Keratinocyte (primary cell): Measurements from ENCODE around the gene ESR2. TPM values are rescaled to one million over a fixed set of nuclear protein-coding genes. Genes with fewer than 3 reads are reported as not detected.
A peak's percentile ranks its signal among the peaks of the same experiment; 100 is the strongest.

Experiments
- DNase-seq: peaks from one replicate; pipeline ENCODE4 v3.0.0-alpha.2; 2011; ENCODE audit warnings: low read depth, missing footprints, low spot score
- FAIRE-seq: peaks from 2 replicates; lab custom pipeline; 2011; peaks lifted over from hg19 to GRCh38; lab: Jason Lieb, UNC
- H2AFZ ChIP-seq: 2 replicates; pipeline ENCODE4 v1.6.0; 2012; ENCODE audit warnings: low read length, control low read depth, inconsistent platforms; ENCODE audit not compliant: control insufficient read depth
- H3K27ac ChIP-seq: 2 replicates; pipeline ENCODE4 v1.5.1; 2011; ENCODE audit warnings: low read length; ENCODE audit not compliant: control insufficient read depth, insufficient read depth
- H3K27me3 ChIP-seq: 3 replicates; pipeline ENCODE4 v1.6.0; 2011; ENCODE audit warnings: low read length; ENCODE audit not compliant: control insufficient read depth, insufficient read depth; ENCODE audit errors: extremely low read depth
- H3K36me3 ChIP-seq, 2 experiments: 2 replicates in 1 of 2; 3 replicates in 1 of 2; pipeline ENCODE4 v1.5.1; 2011; ENCODE audit warnings: low read length in 2 of 2, mild to moderate bottlenecking in 1 of 2; ENCODE audit not compliant: control insufficient read depth in 2 of 2, insufficient read depth in 2 of 2; ENCODE audit errors: extremely low read depth in 1 of 2
- H3K4me1 ChIP-seq: 3 replicates; pipeline ENCODE4 v1.5.1; 2011; ENCODE audit warnings: low read length; ENCODE audit not compliant: control insufficient read depth, insufficient read depth; ENCODE audit errors: extremely low read depth
- H3K4me2 ChIP-seq: 3 replicates; pipeline ENCODE4 v1.6.0; 2011; ENCODE audit warnings: low read depth, low read length; ENCODE audit not compliant: control insufficient read depth, insufficient read depth; ENCODE audit errors: extremely low read depth
- H3K4me3 ChIP-seq, 3 experiments: fragments of 200-600 bp in 1 of 3; sonication (generic) in 1 of 3; 2 replicates in 2 of 3; 3 replicates in 1 of 3; pipeline ENCODE4 v1.5.1; 2011 to 2016; ENCODE audit warnings: low read length in 3 of 3, mild to moderate bottlenecking in 3 of 3, control low read depth in 2 of 3, inconsistent platforms in 1 of 3, low read depth in 1 of 3, mixed read lengths in 1 of 3, mixed run types in 1 of 3, moderate library complexity in 1 of 3; ENCODE audit not compliant: control insufficient read depth in 2 of 3, insufficient read depth in 2 of 3; ENCODE audit errors: extremely low read depth in 1 of 3
- H3K79me2 ChIP-seq: 2 replicates; pipeline ENCODE4 v1.6.0; 2012; ENCODE audit warnings: low read length; ENCODE audit not compliant: control insufficient read depth, insufficient read depth
- H3K9ac ChIP-seq: 3 replicates; pipeline ENCODE4 v1.6.0; 2011; ENCODE audit warnings: low read length; ENCODE audit not compliant: control insufficient read depth, insufficient read depth; ENCODE audit errors: extremely low read depth
- H3K9me1 ChIP-seq: 3 replicates; pipeline ENCODE4 v1.6.0; 2011; ENCODE audit warnings: low read length; ENCODE audit not compliant: control insufficient read depth, insufficient read depth; ENCODE audit errors: extremely low read depth
- H3K9me3 ChIP-seq: 2 replicates; pipeline ENCODE4 v1.5.1; 2012; ENCODE audit warnings: low read depth, low read length; ENCODE audit not compliant: control insufficient read depth
- H4K20me1 ChIP-seq: 3 replicates; pipeline ENCODE4 v1.6.0; 2011; ENCODE audit warnings: low read length; ENCODE audit not compliant: control insufficient read depth, insufficient read depth; ENCODE audit errors: extremely low read depth
- CTCF ChIP-seq, 3 experiments: IDR thresholded peaks in 1 of 3; conservative IDR thresholded peaks in 1 of 3; optimal IDR thresholded peaks in 1 of 3; 2 replicates in 2 of 3; 3 replicates in 1 of 3; pipeline versions ENCODE3 to v1.5.1; 2011; ENCODE audit warnings: low read length in 3 of 3, mild to moderate bottlenecking in 3 of 3, moderate library complexity in 2 of 3, control low read depth in 1 of 3, inconsistent platforms in 1 of 3; ENCODE audit not compliant: insufficient read depth in 2 of 3; ENCODE audit errors: extremely low read depth in 1 of 3
- EZH2 ChIP-seq: IDR thresholded peaks from one replicate; pipeline ENCODE4 v1.6.1; 2012; ENCODE audit warnings: inconsistent platforms, mild to moderate bottlenecking, low read length, moderate library complexity
- dilution Hi-C: fragments of 300-500 bp; cut with MboI; formaldehyde crosslinking; loops from one replicate; pipeline ENCODE4 v1.7.0; 2020; ENCODE audit warnings: low sequenced_read_pairs; ENCODE audit not compliant: extremely low pct_ligation_motif_present
- polyA plus RNA-seq, 5 experiments: library from polyadenylated mRNA; depleted of rRNA in 3 of 5; stranded (reverse) in 3 of 5; stranded (forward) in 1 of 5; unstranded in 1 of 5; fragments of >200 nt; gene quantifications; 1 replicate in 1 of 5; 2 replicates in 3 of 5; 3 replicates in 1 of 5; pipeline versions ENCODE4 v1.2.1 to v1.2.3, GENCODE V29; 2011 to 2012; ENCODE audit warnings: missing spikeins in 2 of 5, low read depth in 1 of 5, low replicate concordance in 1 of 5

The ESR2 gene
- polyA plus RNA-seq, 1 donor (not counting 4 experiments of a cell fraction or from before 2014, with no cell fraction given), result 0.03 TPM

GRCh38 chr14:64074961-64075612, 219.1 kb downstream of the ESR2 start:
- DNase-seq, result no peak
- peaks cover 11% of the 10 kb centered on the region for H3K4me1 ChIP-seq
- no peaks in the 10 kb centered on the region for H3K9me3 ChIP-seq
- H3K27me3 ChIP-seq, result no peaks in the 10 kb centered on the region
- H3K27ac ChIP-seq, result peak overlapping the region; percentile 40
- H2AFZ ChIP-seq, result no peak overlapping the region
- H3K4me3 ChIP-seq, result no peak overlapping the region
- dilution Hi-C loops, result no loop called here
- H3K4me2 ChIP-seq, result no peak overlapping the region
- H3K9me1 ChIP-seq, result no peaks in the 10 kb centered on the region
- TF ChIP-seq CTCF (optimal IDR thresholded peaks at IDR 0.05 in 1 of 3, IDR thresholded peaks at IDR 0.05 in 1 of 3, conservative IDR thresholded peaks at IDR 0.05 in 1 of 3; ENCODE audit: extremely low read depth in 1 of 3, insufficient read depth in 2 of 3, low read length in 3 of 3), result no peak
- no peaks in the 10 kb centered on the region for H3K79me2 ChIP-seq
- no peak for FAIRE-seq
- H3K9ac ChIP-seq, result no peak overlapping the region
- H4K20me1 ChIP-seq, result no peaks in the 10 kb centered on the region
- peaks cover 2 to 11% of the 10 kb centered on the region in 2 experiments for H3K36me3 ChIP-seq

DNA sequence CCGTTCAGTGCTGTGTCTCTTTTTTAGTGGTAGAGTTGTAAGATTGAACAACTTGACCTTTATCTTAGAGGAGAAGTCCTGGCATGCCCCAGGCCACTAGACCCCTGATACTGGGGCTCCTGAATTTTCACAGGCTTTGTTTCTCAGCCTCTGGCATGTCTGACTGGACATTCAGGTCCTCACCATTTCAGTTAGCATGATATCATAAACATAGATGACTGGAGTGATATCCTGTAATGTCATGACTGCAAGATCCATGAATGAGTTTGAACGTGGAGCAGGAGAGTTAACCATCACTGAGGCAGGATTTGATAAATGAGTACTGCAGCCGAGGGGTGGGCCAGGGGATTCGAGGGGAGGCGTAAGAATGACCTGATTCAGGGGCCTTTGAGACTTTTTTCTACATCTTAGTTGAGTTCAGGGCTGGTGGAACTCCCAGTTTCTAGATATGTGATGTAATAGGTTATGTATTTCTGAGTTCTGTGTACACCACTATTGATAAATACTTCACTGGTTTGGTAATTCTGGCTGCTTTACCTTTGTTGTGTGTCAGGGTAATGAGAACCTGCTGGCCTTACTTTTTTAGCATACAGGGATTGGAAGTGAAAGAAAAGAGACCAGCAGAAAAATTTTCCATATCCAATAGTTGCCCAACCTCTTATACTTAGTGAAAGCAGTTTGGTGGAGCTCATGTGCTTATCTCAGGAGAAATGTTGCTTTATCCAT, 224.4 kb downstream of the ESR2 start:
- Histone ChIP-seq H3K79me2 (no peaks in the 10 kb centered on the region), H3K4me2 (no peak overlapping the region), H3K9me1 (no peaks in the 10 kb centered on the region), H4K20me1 (no peaks in the 10 kb centered on the region), H3K27ac (no peak overlapping the region), H3K9ac (no peak overlapping the region), H3K4me1 (peaks cover 5% of the 10 kb centered on the region), H3K36me3 (peaks cover 2 to 11% of the 10 kb centered on the region in 2 experiments), H3K4me3 (no peak overlapping the region), H2AFZ (no peak overlapping the region), H3K9me3 (no peaks in the 10 kb centered on the region), H3K27me3 (no peaks in the 10 kb centered on the region)
- DNase-seq (no peak), FAIRE-seq (no peak)
- TF ChIP-seq CTCF (optimal IDR thresholded peaks at IDR 0.05 in 1 of 3, IDR thresholded peaks at IDR 0.05 in 1 of 3, conservative IDR thresholded peaks at IDR 0.05 in 1 of 3; ENCODE audit: extremely low read depth in 1 of 3, insufficient read depth in 2 of 3, low read length in 3 of 3) (no peak), EZH2 (no peak)
- dilution Hi-C loops, result no loop called here
